GM04503 (cell line): ENCODE results near the gene DAGLB.
"Not testable (repeated sequence)": the region's sequence is repeated elsewhere in the genome, so short reads cannot be mapped to it uniquely, and the experiment has no call there.

Experiments used
- DNase-seq: peaks from one replicate; pipeline ENCODE4 v3.0.0-alpha.2; 2012; ENCODE audit warnings: low read depth

DAGLB gene

GRCh38 chr7:6460990-6461584, 13.3 kb upstream of the DAGLB start:
- no peak for DNase-seq

- no peak for DNase-seq
These were observed 12.5 kb upstream of the DAGLB start for GRCh38 chr7:6460303-6460702.

- DNase-seq = not testable (repeated sequence)
These were observed 10.9 kb upstream of the DAGLB start for GRCh38 chr7:6458676-6459075.

GRCh38 chr7:6453734-6454133, 6.0 kb upstream of the DAGLB start:
- peak; percentile 78 for DNase-seq

- DNase-seq = no peak
These were observed 3.5 kb upstream of the DAGLB start for GRCh38 chr7:6451224-6451705.

- DNase-seq = not testable (repeated sequence)
These were observed 2.8 kb upstream of the DAGLB start for GRCh38 chr7:6450591-6450990.

- DNase-seq = not testable (repeated sequence)
These were observed 2.1 kb upstream of the DAGLB start for GRCh38 chr7:6449884-6450283.

- no peak for DNase-seq
These were observed 1.3 kb upstream of the DAGLB start for GRCh38 chr7:6448943-6449543.

GRCh38 chr7:6446838-6447580, 745 bp downstream of the DAGLB start:
- DNase-seq = peak; percentile 62

GRCh38 chr7:6444516-6445269, 3.1 kb downstream of the DAGLB start:
- no peak for DNase-seq

GRCh38 chr7:6443372-6443941, 4.3 kb downstream of the DAGLB start:
- peak; percentile 85 for DNase-seq

- no peak for DNase-seq
These were observed 5.6 kb downstream of the DAGLB start for GRCh38 chr7:6442114-6442513.

GRCh38 chr7:6440381-6440780, 7.4 kb downstream of the DAGLB start:
- DNase-seq = no peak

GRCh38 chr7:6438427-6438826, 9.3 kb downstream of the DAGLB start:
- no peak for DNase-seq

- no peak for DNase-seq
These were observed 10.5 kb downstream of the DAGLB start for GRCh38 chr7:6437251-6437650.

GRCh38 chr7:6436385-6436685, 11.4 kb downstream of the DAGLB start:
- no peak for DNase-seq

- peak; percentile 26 for DNase-seq
These were observed 12.0 kb downstream of the DAGLB start for GRCh38 chr7:6435486-6436384.

GRCh38 chr7:6433784-6434615, 13.8 kb downstream of the DAGLB start:
- DNase-seq = no peak

GRCh38 chr7:6432781-6433180, 15.0 kb downstream of the DAGLB start:
- DNase-seq = no peak

- no peak for DNase-seq
These were observed 16.8 kb downstream of the DAGLB start for GRCh38 chr7:6430974-6431373.
